Esophagus (tissue), 2 donors: ENCODE results near the gene HSPB1. TPM values are rescaled to one million over a fixed set of nuclear protein-coding genes. Genes with fewer than 3 reads are reported as not detected.

Source experiments
- H3K27ac ChIP-seq, 2 donors: one replicate each; pipeline ENCODE4 v1.5.1; 2013; ENCODE audit warnings: low read depth in 2 of 2, mild to moderate bottlenecking in 2 of 2, inconsistent platforms in 1 of 2, low read length in 1 of 2, moderate library complexity in 1 of 2
- H3K27me3 ChIP-seq, 2 donors: one replicate each; pipeline ENCODE4 v1.6.1; 2013; ENCODE audit warnings: low read length in 2 of 2, control low read depth in 1 of 2, mild to moderate bottlenecking in 1 of 2; ENCODE audit not compliant: insufficient read depth in 2 of 2, control insufficient read depth in 1 of 2
- H3K36me3 ChIP-seq, 2 donors: one replicate each; pipeline ENCODE4 v1.6.1; 2013; ENCODE audit warnings: low read length in 1 of 2; ENCODE audit not compliant: control insufficient read depth in 2 of 2, insufficient read depth in 2 of 2
- H3K4me1 ChIP-seq, 2 donors: one replicate each; pipeline ENCODE4 v1.6.1; 2013; ENCODE audit warnings: low read length in 1 of 2; ENCODE audit not compliant: control insufficient read depth in 2 of 2, insufficient read depth in 2 of 2
- H3K4me3 ChIP-seq, 2 donors: one replicate each; pipeline ENCODE4 v1.5.1; 2013; ENCODE audit warnings: low read length in 2 of 2, mild to moderate bottlenecking in 2 of 2, low read depth in 1 of 2, moderate library complexity in 1 of 2
- H3K9me3 ChIP-seq, 2 donors: one replicate each; pipeline ENCODE4 v1.6.1; 2013; ENCODE audit warnings: mild to moderate bottlenecking in 2 of 2, low read depth in 1 of 2, low read length in 1 of 2, moderate library complexity in 1 of 2; ENCODE audit not compliant: control insufficient read depth in 2 of 2, insufficient read depth in 1 of 2
- WGBS, 2 donors: extraction: QIAGEN DNeasy Blood & Tissue Kit; methylation state at CpG; one replicate each; pipeline ENCODE4 v1.1.7; 2013; 5-methylcytosine and 5-hydroxymethylcytosine counted together
- polyA plus RNA-seq, 2 donors: library from polyadenylated mRNA; stranded (reverse); fragments of 200-250 nt; gene quantifications; one replicate each; pipeline ENCODE4 v1.2.3, GENCODE V29; 2013
- donor health status: healthy with polysubstance abuse.
- donor health status: Bipolar disorder and iron deficiency.

The HSPB1 gene
- 1,000 to 10,000 TPM; 4,444 to 4,845 TPM for polyA plus RNA-seq

DNA sequence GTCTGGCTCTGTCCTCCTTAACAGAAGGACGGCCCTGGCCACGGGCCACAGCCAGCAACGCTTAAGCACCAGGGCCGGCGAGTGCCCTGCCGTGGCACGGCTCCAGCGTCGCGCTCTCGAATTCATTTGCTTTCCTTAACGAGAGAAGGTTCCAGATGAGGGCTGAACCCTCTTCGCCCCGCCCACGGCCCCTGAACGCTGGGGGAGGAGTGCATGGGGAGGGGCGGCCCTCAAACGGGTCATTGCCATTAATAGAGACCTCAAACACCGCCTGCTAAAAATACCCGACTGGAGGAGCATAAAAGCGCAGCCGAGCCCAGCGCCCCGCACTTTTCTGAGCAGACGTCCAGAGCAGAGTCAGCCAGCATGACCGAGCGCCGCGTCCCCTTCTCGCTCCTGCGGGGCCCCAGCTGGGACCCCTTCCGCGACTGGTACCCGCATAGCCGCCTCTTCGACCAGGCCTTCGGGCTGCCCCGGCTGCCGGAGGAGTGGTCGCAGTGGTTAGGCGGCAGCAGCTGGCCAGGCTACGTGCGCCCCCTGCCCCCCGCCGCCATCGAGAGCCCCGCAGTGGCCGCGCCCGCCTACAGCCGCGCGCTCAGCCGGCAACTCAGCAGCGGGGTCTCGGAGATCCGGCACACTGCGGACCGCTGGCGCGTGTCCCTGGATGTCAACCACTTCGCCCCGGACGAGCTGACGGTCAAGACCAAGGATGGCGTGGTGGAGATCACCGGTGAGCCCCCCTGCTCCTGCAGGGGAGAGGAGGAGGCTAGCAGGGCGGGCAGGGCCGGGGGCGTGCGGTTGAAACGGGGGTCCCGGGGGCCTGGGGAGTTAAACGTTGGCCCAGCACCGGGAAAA lies at the start of gene HSPB1:
TSS of gene HSPB1 (plus strand) at position 327 of the 855 bp plus-strand sequence. CDS start at position 367, 40 bp downstream.
- peaks cover 0 to 22% of the 10 kb centered on the region in 2 donors for H3K4me1 ChIP-seq
- peak within 1 kb of the TSS; percentile 72 to 98 for H3K4me3 ChIP-seq
- H3K9me3 ChIP-seq: no peaks in the 10 kb centered on the region
- H3K36me3 ChIP-seq: peaks cover 0 to 11% of the 10 kb centered on the region in 2 donors
- no peaks in the 10 kb centered on the region for H3K27me3 ChIP-seq
- H3K27ac ChIP-seq: peak within 1 kb of the TSS; percentile 95 to 99
- 0 to 1% methylated on average over 66 to 75 of the region's 75 CpGs for WGBS, 2 donors

DNA sequence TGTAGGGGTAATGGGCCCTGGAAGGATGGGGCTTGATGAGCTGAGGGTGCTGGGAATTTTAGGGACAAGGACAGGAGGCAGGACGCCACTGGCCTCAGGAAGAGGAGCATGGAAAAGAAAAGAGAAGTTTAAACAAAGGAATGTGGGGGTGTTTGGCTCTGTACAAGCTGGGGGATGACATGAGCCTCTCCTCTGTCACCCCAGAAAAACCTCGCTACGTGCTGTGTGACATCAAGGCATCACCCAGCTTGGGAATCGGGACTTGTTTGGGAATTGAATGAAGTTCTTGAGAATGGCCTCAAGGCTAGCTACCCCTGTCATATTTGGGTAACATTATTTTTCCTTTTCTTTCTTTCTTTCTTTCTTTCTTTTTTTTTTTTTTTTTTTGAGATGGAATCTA lies 47.7 kb upstream of the HSPB1 start:
- WGBS, 2 donors: 80 to 94% methylated on average over 4 of the region's 4 CpGs
- peaks cover 0 to 5% of the 10 kb centered on the region in 2 donors for H3K4me1 ChIP-seq
- H3K36me3 ChIP-seq: no peaks in the 10 kb centered on the region
- H3K27me3 ChIP-seq: peaks cover 0 to 8% of the 10 kb centered on the region in 2 donors
- no peaks in the 10 kb centered on the region for H3K9me3 ChIP-seq
- no peak overlapping the region for H3K27ac ChIP-seq
- no peak overlapping the region for H3K4me3 ChIP-seq

DNA sequence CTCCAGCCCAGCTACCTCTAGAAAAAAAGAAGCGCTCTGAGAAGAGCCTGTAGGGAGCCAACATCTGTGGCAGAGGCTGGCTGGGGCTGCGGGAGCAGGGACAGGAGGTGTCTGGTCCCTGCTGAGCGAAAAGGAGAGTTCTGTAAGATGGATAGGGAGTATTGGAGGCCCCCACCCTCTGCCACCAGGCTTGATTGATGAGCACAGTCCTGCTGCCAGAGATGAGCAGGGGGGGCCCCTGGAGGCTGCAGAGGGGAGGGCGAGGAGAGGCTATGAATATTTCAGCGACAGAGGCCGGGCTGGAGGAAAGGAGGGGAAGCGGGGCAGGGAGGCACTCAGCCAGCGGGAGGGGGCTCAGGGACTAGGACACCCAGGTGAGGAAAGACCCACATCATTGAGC lies 44.5 kb upstream of the HSPB1 start:
- no peaks in the 10 kb centered on the region for H3K36me3 ChIP-seq
- WGBS, 2 donors: 48 to 61% methylated on average over 8 of the region's 8 CpGs

DNA sequence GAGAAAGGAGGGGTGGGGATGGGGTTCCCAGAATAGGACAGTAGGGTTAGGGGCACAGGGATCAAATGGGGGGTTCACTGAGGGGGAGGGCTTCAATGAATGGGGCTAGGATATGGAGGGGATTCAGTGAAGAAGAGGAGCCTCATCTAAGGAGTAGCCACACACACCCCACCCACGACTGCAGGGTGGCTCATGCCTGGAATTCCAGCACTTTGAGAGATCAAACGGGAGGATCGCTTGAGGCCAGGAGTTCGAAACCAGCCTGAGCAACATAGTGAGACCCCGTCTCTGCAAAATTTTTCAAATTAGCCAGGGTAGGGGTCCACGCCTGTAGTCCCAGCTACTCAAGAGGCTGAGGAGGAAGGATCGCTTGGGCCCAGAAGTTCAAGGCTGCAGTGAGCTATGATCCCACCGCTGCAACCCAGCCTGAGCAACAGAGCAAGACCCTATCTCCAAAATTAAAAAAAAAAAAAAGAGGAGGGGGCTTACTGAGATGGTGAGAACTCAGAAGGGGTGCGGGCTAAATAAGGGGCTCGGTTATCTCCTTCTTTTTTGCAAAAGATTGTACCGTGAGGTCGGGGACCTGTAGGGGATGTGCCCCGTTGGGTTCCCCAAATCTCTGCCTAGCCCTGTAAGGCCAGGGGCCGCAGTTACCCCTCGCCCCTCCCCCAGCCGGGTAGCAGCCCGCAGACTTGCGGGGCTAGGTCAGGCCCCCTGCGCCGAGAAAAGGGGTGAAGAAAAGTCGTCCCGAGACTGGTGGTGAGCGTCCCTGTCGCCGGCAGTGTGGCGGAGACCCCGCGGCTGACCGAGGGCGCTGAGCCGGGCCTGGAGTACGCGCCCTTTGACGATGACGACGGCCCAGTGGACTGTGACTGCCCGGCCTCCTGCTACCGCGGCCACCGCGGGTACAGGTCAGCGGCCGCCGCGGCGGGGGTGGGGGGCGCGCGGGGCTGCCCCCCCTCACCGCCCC lies 43.1 kb upstream of the HSPB1 start:
- no peaks in the 10 kb centered on the region for H3K9me3 ChIP-seq
- peaks cover 0 to 17% of the 10 kb centered on the region in 2 donors for H3K27me3 ChIP-seq
- no peak overlapping the region for H3K27ac ChIP-seq
- no peaks in the 10 kb centered on the region for H3K36me3 ChIP-seq
- WGBS, 2 donors: 18 to 22% methylated on average over 43 to 50 of the region's 50 CpGs
- H3K4me3 ChIP-seq: no peak overlapping the region
- H3K4me1 ChIP-seq: peaks cover 0 to 6% of the 10 kb centered on the region in 2 donors

More for the DNA sequence above, 44.5 kb upstream of the HSPB1 start:
- Histone ChIP-seq H3K4me3 (no peak overlapping the region), H3K27ac (no peak overlapping the region), H3K4me1 (peaks cover 0 to 6% of the 10 kb centered on the region in 2 donors), H3K9me3 (no peaks in the 10 kb centered on the region), H3K27me3 (peaks cover 0 to 17% of the 10 kb centered on the region in 2 donors)

DNA sequence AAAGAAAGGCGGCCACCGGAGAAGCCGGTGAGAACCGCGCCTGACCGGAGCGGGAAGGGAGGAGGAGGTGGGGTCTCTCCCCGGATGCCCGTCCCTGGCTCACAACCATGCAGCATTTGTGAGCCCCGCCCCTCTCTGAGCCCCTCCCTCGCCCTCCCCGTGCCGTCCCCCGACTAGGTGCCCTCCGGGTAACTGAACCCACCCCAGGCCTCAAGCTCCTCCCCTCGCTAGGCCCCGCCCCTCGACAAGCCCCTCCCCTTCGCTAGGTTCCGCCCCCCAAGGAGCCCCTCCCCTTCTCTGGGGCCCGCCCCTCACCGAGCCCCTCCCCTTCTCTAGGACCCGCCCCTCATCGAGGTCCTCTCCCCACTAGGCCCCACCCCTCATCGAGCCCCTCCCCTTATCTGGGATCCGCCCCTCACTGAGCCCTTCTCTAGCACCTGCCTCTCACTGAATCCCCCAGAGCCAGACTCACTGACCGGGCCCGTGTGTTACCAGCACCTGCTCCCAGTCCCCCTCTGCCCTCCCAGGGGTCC lies 42.2 kb upstream of the HSPB1 start:
- Histone ChIP-seq H3K9me3 (no peaks in the 10 kb centered on the region), H3K4me1 (peaks cover 0 to 6% of the 10 kb centered on the region in 2 donors), H3K36me3 (no peaks in the 10 kb centered on the region), H3K27me3 (peaks cover 0 to 17% of the 10 kb centered on the region in 2 donors), H3K4me3 (no peak overlapping the region), H3K27ac (no peak overlapping the region)
- 2 to 9% methylated on average over 15 to 28 of the region's 28 CpGs for WGBS, 2 donors

DNA sequence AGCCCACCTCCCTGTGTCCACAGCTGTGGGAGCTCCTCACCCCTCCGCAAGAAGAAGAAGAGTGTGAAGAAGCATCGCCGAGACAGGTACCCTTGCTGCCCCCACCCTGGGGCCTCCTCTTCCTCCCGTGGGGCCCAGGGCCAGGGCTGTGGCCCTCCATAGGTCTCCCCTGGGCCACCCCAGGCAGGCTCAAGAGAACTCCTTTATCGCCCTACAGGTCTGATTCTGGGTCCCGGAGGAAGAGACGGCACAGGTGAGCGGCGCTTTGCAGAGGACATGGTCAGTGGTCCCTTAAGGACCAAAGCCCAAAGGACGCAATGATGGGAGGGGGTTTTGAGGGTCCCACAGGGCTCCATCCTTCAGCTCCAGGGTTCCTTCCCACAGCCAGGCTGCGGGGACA lies 41.1 kb upstream of the HSPB1 start:
- peaks cover 0 to 6% of the 10 kb centered on the region in 2 donors for H3K4me1 ChIP-seq
- peaks cover 0 to 17% of the 10 kb centered on the region in 2 donors for H3K27me3 ChIP-seq
- H3K36me3 ChIP-seq: no peaks in the 10 kb centered on the region
- H3K27ac ChIP-seq: no peak overlapping the region
- H3K9me3 ChIP-seq: no peaks in the 10 kb centered on the region
- no peak overlapping the region for H3K4me3 ChIP-seq
- 89% methylated on average over 11 of the region's 11 CpGs for WGBS, 2 donors

DNA sequence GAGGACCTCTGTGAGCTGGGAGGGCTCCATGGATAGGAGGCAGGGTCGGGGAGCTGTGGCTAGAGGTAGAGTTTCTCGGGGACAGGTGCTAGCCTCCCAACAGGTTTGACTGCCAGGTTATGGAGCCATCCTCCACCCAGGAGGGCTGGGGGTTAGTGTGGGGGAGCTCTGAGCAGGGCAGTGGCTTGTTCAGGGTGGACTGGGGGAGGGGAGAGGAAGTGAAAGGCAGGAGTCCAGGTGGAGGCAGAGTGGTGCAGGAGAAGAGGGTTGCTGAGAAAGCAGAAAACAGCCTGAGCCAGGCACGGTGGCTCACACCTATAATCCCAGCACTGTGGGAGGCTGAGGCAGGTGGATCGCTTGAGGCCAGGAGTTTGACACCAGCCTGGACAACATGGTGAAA lies 40.5 kb upstream of the HSPB1 start:
- H3K4me1 ChIP-seq: peaks cover under 1 to 6% of the 10 kb centered on the region in 2 donors
- no peak overlapping the region for H3K27ac ChIP-seq
- H3K9me3 ChIP-seq: no peaks in the 10 kb centered on the region
- H3K36me3 ChIP-seq: no peaks in the 10 kb centered on the region
- H3K27me3 ChIP-seq: peaks cover 0 to 17% of the 10 kb centered on the region in 2 donors
- H3K4me3 ChIP-seq: no peak overlapping the region
- 55 to 62% methylated on average over 4 of the region's 4 CpGs for WGBS, 2 donors

DNA sequence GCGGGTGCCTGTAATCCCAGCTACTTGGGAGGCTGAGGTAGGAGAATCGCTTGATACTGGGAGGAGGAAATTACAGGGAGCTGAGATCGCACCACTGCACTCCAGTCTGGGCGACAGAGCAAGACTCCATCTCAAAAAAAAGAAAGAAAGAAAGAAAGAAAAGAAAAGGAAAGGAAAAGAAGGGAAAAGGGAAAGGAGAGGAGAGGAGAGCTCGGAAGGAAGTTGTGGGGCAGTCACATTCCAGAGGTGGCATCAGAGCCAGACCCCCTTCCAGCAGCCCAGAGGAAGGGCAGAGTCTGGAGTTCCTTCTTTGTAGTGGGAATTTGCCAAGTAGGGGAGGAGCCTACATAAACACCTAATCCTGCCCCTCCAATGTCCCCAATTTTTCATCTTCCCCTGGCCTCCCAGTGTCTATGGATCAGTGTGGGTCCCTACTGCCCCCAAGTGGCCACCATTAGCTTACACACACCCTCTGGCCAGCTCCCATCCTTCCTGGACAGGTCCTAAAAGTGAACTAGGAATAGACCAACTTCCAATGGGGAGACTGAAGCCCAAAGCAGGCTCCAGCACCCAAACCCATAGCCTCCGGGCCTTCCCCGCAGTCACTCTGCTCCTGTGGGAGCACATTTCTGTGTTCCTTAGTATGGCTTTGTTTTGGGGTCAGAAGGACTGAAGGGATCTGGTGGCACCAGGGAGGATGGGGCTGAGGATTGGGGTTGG lies 39.6 kb upstream of the HSPB1 start:
- Histone ChIP-seq H3K4me3 (no peak overlapping the region), H3K36me3 (no peaks in the 10 kb centered on the region), H3K4me1 (peaks cover 6 to 7% of the 10 kb centered on the region in 2 donors), H3K9me3 (no peaks in the 10 kb centered on the region), H3K27me3 (peaks cover 0 to 18% of the 10 kb centered on the region in 2 donors), H3K27ac (no peak overlapping the region)
- 69 to 71% methylated on average over 7 of the region's 7 CpGs for WGBS, 2 donors
